NB4 (cell line): ENCODE results near the gene GALNT13.

ENCODE experiments used
- CTCF ChIP-seq: IDR thresholded peaks from one replicate; pipeline ENCODE4 v1.5.1; 2012; ENCODE audit warnings: low read depth, low read length
- MAX ChIP-seq: IDR thresholded peaks from 2 replicates; pipeline ENCODE4 v1.6.1; 2011; ENCODE audit warnings: low read depth, low read length
- POLR2A ChIP-seq: IDR thresholded peaks from 2 replicates; pipeline ENCODE4 v1.6.1; 2011; ENCODE audit warnings: mild to moderate bottlenecking; ENCODE audit not compliant: insufficient read length; ENCODE audit errors: extremely low read depth

GRCh38 chr2:154443919-154444318, 572.2 kb downstream of the GALNT13 start:
- TF ChIP-seq MAX (no peak), CTCF (no peak), POLR2A (no peak)
